Islet precursor cell (in vitro differentiated cells): ENCODE data around the gene PANK2.
"Not testable (repeated sequence)": the region's sequence is repeated elsewhere in the genome, so short reads cannot be mapped to it uniquely, and the experiment has no call there.

Experiments used
- DNase-seq: peaks from one replicate; pipeline ENCODE4 v3.0.0-alpha.2; 2018

PANK2 gene

DNA sequence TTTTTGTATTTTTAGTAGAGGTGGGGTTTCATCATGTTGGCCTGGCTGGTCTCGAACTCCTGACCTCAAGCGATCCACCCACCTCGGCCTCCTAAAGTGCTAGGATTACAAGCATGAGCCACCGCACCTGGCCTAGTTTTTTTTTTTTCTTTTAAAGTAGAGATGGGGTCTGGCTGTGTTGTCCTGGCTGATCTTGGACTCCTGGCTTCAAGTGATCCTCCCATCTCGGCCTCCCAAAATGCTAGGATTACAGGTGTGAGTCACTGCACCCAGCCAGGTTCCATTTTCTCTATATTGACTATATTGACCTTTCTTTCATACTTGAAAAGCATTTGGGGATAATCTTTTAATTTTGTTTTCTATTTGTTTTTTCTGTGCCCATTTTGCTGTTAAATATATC lies 13.3 kb downstream of the PANK2 start:
- DNase-seq: no peak

DNA sequence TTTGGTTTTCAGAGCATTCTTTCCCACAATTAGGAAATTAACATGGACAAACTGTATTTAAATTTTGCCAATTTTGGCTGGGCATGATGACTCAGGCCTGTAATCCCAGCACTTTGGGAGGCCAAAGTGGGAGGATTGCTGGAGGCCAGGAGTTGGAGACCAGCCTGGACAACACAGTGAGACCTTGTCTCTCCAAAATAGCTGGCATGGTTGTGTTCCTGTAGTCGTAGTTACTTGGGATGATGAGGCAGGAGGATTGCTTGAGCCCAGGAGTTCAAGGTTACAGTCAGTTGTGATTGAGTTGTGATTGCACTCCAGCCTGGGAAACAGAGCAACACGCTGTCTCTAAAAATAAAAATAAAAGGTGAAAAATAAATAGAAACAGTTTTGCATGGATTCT lies 15.0 kb downstream of the PANK2 start:
- DNase-seq: no peak

DNA sequence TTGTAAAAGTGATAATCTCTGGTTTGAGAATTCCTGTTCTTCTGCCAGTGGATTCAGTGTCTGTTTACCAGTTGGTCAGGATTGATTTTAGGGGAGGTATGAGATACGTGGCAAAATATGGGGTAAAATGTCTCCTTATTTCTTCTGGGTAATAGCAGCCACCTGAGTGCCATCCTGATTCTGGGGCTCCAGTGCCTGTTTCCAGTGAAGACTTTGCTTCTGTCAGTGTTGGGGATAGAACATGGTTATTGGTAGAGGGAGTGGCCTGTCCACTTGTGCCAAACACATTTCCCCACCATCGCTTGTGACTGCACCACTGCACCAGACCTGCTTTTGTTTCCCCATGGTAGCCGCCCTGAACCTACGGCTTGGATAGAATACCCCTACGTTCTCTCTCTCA lies 15.7 kb downstream of the PANK2 start:
- DNase-seq: no peak

DNA sequence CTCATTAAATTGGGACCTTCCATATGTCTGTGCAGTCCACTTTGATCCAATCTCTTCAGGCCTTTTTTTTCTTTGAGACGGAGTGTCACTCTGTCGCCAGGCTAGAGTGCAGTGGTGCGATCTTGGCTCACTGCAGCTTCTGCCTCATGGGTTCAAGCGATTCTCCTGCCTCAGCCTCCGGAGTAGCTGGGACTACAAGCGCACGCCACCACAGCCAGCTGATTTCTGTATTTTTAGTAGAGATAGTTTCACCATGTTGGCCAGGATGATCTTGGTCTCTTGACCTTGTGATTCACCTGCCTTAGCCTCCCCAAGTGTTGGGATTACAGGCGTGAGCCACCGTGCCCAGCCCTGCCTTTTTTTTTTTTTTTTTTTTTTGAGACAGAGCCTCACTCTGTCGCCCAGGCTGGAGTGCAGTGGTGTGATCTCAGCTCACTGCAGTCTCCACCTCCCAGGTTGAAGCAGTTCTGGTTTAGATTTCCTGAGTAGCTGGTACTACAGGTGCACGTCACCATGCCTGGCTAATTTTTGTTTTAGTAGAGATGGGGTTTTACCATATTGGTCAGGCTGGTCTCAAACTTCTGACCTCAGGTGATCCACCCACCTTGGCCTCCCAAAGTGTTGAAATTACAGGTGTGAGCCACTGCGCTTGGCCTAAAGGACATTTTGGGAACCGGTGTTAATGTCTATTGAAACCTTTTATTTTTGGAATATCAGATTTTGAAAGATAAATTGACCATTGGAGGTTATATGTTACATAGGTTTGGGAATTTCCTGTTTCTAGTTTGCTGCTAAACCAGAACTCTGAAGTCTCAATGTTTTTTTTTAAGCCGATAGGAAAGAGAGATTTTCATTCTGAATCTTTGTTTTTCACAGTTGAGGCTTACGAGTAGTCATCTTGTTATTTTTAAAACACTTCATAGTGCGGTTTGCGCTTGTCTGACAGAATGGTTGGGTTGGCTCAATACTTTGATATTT lies 17.8 kb downstream of the PANK2 start:
- DNase-seq: not testable (repeated sequence)

DNA sequence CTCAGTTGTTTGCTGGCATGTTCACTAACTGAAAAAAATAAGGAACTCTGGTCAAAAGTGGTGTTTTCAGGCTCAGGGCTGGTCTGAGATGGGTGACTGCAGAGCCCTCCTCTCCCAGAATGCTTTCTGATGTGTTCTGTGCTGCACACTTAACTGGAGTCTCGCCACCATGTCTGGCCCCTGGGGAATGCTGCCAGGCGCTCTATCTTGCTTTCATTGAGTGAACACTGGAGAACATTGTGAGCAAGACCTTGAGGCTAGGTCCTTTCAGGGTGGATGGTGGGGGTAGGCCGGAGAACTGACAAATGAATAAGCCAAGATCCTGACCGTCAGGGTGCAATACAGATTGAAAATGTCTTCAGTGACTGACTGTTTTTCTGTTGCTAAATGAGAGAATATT lies 19.5 kb downstream of the PANK2 start:
- no peak for DNase-seq

DNA sequence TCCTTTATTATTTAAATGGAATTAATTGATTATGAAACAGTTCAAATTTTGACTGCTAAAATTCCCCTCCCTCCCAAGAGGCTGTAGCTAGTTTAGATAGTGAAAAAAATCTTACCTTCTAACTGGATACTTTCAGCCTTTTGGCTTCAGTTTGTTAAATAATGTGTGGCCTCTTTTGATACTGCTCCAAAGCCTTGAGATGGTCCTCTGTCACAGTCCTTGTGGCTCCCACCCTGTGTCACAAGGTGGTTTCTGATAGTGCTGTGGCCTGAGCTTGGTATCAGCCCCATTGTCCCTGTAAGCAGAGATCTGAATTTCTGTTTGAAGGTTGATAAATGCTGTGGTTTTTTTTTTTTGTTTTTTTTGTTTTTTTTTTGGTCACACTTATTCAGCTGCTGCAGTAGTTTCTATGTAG lies 20.8 kb downstream of the PANK2 start:
- no peak for DNase-seq

DNA sequence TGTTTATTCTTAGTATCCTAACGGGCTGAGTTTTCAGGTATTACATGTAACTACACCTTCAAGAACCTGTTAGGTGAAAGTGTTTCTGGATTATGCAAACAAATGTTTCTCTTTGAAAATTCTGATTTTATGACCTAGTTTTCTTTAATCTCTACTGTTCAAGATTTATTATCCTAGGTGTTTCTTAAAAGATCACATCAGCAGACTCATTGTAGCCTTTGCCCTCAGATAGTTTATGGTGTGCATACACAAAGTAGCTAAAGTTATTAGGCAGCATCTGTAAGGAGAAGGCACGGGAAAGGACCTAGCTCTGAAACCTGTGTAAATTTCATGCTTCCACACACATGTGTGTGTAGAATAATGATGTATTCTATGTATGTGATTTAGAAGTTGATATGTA lies 21.7 kb downstream of the PANK2 start:
- no peak for DNase-seq

DNA sequence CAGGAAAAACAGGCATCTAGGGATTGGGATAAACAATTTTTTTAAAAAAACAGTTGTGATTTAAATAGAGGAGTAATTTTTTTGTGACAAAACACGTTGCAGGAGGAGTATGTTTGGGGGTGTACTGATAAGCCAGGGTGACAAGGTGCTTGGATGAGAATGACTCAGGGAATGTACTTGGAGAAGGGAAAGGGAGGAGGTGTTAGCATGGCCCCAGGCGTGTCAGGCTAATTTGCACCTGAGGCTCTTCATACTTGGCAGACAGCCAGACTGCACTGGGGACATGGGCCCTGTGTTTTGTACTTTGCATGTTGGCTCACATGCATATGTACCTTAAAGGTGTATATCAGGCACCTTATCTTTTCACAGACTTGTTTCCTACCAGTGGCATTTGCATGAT lies 22.8 kb downstream of the PANK2 start:
- no peak for DNase-seq

DNA sequence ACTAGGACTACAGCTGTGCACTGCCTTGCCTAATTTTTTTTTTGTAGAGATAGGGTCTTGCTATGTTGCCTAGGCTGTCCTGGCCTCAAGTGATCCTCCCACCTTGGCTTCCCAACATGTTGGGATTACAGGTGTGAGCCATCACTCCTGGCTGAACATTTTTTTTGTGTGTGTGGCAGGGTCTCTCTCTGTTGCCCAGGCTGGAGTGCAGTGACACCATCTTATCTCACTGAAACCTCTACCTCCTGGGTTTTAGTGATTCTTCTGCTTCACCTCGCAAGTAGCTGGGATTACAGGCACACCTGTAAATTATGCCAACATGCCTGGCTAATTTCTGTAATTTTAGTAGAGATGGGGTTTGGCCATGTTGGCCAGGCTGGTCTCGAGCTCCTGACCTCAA lies 25.3 kb downstream of the PANK2 start:
- DNase-seq: no peak

DNA sequence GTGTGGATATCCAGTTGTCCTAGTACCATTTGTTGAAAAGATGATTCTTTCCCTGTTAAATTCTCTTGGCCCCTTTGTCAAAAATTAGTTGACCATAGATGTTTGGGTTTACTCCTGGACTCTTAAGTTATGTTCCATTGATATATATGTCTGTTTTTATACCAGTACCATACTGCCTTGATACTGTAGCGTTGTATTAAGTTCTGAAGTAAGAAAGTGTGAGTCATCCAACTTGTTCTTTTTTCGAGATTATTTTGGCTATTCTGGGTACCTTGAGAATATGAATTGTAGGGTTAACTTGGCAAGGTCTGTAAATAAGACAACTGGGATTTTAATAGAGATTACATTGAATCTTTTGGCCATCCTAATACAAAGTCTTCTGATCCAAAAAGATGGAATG lies 26.5 kb downstream of the PANK2 start:
- DNase-seq: no peak

DNA sequence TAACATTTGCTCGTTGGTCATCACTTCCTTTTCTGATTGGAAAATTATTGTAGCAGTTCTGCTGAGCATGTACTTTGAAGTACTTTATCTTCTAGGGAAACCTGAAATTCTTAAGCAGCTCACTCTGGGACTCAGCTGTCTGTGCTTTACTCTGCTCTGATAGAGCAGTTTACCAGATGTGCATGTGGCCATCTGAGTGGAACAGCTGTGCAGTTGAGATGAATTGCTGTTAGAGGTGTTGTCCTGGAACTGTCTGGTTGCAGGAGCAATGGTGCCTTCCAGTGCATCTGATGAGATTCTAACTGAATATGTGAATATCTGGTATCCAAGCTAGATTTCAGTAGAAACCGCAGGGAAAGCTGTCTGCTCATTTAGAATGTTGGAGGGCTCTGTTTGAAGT lies 27.2 kb downstream of the PANK2 start:
- DNase-seq: no peak

DNA sequence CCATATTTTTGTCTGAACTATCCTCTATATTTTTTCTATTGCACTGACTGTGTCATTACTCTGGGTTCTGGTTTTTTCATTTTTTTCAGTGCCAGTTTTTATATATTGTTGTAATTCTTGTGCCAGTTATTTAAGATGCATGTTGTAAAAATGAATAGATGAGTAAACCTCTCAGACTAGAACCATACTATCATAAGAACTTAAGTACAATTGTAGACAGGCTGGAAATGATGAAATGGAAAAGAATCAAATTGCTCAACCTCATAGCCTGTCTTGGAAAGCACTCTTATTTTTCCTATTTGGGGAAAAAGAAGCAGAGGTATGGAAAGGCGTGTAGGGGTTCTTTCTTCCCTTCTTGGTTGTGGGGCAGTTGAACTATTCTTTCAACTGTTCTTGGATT lies 30.2 kb downstream of the PANK2 start:
- DNase-seq: no peak

DNA sequence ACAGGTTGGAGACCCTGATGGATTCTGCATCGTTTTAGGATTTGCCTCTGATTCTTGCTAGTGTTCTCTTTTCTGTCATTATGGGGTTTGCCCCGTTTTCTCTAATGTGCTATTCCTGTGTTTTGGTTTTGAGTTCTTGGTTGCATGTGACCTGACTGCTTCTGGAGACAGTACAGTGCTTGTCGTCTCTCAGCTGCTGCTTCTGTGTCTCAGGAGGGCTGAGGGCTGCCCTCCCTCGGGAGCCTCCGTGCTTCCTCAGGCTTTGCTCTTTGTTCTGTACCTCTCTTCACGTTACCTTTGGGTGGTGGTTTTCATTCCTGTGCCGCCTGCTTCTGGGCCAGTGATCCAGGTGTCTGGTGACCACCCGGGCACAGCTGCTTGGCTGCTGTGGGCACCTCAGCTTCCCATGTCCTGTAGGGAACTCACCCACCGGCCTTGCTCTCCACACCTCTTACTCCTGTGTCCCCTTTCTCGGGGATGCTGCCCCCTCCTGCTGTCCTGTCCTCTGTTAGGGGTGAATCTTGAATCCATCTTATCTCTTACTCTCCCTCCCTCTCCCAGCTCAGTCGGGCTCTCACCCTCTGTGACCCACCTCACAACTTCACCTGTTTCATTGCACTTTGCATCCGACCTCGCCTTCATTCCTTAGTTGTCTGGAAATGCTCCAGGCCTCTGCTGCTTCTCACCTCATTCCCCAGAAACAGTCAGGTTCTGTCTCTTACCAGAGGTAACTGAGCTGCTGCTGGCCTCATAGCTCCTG lies 33.2 kb downstream of the PANK2 start:
- no peak for DNase-seq

DNA sequence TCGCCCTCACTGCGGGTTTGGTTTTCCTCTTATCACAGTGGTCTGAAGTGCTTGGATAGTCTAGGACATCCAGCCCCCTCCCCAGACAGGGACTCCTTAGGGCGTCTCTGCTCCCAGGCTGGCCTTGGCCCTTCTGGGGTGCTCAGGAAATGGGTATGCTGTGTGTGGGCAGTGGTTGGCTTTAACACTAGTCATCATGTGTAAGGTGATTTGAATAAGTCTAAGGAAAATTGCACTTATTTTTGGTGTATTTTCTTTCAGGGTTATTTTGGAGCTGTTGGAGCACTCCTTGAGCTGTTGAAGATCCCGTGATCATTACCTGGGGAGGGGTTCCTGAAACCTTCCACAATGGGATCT lies 33.8 kb downstream of the PANK2 start:
- no peak for DNase-seq

DNA sequence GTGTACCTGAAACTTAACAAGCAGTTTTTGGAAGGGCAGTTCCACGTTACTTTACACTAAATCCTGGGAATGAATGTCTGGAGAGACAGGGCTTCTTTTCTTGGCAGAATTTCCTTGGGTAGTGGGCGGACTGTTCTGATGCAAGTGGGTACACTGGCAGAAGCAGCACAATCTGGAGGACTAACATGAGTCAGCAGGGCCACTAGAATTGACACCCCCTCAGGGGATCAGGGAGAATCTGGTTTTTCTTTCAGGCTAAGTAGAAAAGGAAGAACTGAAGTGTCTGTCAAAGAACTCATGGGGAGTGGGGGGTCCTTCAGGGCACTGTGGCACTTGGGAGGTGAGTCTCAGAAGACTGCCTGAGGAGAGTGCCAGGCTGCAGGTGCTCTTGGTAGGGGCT lies 34.6 kb downstream of the PANK2 start:
- DNase-seq: no peak

DNA sequence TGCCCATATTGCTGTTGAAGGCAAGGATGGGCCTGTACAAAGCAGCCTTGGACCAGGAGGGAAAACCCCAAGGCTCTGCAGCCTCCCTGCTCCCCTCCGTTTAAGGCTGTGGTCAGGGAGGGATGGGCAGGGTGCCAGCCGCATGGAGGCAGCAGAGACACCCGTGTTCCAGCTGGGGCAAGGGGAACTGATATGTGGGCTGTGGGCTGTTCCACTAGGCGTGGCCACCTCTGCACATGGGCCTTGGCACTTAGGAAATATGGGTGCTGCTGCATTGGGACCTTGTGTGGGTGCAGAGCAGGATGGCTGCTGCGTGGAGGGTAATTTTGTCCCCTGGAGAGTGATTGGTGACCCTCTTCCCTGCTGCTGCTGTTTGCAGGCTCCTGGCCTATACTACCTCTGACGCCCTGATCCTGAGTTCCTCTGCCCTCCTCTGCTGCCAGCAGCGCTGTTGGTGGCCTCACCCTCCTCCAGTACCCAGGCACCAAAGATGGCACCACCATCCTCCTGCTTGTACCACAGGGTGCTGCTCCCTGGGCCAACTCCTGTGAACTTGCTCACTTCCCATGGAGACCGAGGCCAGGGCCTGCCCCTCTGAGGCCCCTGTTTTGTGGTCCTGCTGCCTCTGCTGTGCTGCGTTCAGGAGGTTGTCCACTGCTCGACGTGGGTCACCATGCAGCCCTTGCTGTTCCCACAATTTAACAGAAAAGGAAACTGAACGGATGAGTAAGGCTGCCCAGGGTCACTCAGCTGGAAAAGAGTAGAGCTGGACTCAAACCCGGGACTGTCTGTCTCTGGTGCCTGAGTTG lies 35.3 kb downstream of the PANK2 start:
- DNase-seq: no peak

DNA sequence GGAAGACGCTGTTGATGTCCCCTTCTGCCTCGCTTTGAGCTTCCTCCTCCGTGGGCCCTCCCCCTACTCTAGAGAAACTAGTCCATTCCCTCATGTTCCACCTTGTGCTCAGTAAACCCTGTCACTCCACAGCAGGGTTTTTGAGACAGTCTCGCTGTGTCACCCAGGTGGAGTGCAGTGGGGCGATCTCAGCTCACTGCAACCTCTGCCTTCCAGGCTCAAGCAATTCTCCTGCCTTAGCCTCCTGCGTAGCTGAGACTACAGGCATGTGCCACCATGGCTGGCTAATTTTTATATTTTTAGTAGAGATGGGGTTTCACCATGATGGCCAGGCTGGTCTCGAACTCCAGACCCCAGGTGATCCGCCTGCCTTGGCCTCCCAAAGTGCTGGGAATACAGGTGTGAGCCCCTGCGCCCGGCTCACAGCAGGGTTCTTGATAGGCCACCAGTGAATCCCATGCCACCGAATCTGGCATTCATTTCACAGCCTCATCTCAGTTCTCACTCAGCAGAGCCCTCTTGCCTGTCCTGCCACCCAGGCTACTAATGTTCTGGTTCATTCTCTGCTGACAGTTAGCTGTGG lies 36.0 kb downstream of the PANK2 start:
- DNase-seq: no peak

DNA sequence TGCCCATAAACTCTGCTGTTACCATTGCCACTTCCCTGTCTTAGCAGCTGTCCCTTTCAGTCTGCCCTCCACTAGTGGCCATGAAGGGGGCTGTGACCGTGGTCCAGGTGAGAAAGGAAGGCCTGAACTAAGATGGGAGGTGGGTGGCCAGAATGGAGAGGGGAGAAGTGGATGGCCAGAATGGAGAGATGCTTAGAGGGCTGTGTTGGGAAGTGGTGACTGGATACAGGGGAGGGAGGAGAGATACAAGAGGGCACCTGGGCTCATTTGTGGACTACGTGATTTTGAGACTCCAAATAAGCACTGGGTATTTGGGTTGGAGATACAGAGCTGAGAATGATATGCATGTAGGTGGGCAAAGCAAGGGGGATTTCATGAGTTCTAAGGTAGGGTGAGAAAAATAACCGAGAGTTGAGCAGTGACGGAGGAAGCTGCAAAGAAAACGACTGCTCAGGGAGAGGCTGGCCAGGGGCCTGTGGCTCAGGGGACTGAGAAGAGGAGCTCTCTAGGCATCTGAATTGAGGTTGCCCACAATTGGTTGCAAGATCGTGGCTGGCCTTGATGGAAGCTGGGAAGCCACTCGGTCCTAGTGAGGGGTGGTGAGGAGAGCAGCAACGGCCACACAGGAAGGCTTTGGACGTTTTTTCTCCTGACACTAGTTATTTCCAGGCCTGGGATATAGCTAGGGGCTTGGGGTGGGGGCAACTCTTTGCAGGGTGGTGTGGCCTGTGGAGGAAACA lies 36.9 kb downstream of the PANK2 start:
- DNase-seq: no peak

DNA sequence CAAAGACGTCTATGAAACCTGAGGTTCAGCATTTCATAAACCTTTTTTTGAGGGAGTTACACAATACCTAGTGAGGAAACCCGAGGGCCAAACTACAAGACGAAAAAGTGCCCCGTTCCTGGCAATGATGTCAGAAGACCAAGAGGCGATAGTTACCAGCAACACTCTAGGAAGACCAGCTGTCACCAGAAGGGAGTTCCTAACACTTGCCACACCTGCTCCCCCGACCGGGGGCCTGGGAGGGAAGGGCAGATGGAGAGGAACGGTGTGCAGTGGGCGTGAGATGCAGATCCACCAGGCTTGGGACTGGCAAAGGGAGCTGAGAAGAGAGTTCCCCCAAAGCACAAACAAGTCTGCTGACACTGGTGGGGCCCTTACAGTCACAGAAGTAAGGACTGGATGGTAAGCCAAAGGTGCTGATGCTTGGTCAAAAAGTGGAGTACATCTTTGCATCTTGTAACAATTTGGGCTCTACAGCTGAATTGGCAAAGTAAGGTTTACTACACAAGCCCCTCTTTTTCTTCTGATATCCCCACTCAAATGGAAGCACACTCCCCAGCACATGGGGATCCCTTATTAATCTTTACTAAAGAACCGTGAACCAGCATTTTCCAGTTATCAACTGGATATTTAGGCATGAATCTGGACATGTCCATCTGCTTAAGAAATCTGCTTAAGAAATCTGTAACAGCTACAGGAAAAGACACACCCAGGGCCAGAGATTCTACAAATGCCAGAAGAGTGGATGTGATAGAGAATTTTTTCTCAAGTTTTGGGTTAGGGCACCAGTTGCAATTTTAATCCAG lies 38.5 kb downstream of the PANK2 start:
- DNase-seq: no peak

DNA sequence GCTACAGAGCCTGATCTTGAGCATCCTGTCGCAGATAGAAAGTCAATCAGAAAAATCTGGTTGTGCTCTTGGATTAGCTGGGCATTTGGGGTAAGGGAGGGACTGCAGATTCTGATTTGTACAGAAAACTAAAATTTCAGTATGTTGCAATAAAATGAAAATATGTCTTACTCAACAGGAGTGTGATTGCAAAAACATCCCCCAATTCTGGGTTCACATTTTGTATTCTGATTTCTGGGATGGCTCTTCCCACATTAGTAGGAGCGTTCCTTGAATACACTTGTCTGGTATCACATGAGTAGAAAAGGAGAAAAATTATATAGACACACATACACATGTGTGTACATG lies 40.5 kb downstream of the PANK2 start:
- DNase-seq: no peak
